ENCODE data around the gene SERPINA5.

The SERPINA5 gene

GRCh38 chr14:94569381-94570001 lies 11.7 kb upstream of the SERPINA5 start:
- DNase-seq (ENCODE audit: low spot score): no peak
- in situ Hi-C loops (cut with MboI; ENCODE audit: low sequenced_read_pairs, unreplicated experiment): no loop called here
- TF ChIP-seq CTCF (IDR thresholded peaks at IDR 0.05; ENCODE audit: borderline replicate concordance, control extremely low read depth, extremely low read depth, insufficient read depth, missing control alignments): no peak

DNA sequence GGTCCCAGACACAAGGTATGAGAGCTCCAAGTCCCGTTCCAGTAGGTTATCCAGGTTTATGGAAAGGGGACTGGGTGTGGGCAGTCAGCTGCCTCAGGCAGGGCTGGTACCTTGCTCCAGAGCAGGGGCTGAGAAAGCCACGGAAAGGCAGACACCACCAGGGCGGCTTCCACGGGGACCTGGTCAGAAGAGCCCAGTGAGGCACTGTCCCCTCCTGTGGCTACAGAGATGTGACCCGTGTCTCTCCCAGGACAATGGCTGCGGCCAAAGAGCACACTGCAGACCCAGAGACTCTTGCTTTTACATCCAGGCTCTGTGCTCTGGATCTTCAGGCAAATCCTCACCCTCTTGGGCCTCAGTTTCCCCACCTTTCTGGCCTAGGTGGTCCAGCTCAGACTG lies 11.2 kb upstream of the SERPINA5 start:
- in situ Hi-C loops (cut with MboI; ENCODE audit: low sequenced_read_pairs, unreplicated experiment): no loop called here

DNA sequence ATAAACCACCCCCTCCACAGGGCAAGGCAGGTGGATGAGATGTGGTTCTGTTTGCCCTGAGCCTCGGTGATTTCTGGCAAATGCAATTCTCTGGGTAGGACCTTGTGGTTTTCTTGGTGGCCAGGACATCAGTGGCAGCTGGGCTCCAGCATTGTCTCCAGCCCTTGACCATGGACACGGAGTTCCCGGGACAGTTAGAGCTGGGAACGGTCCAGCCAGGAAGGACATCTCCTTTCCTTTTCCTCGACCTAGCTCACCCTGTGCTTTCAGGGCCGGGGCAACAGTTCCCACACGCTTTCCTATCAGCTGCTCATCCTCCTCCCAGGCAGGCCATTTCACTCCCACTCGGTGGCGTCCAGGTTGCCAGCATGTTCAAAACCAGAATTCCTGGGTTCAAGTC lies 10.8 kb upstream of the SERPINA5 start:
- in situ Hi-C loops (cut with MboI; ENCODE audit: low sequenced_read_pairs, unreplicated experiment): no loop called here
- no peak for DNase-seq (ENCODE audit: low spot score)
- no peak for TF ChIP-seq CTCF (IDR thresholded peaks at IDR 0.05; ENCODE audit: borderline replicate concordance, control extremely low read depth, extremely low read depth, insufficient read depth, missing control alignments)

More for the DNA sequence above, 11.2 kb upstream of the SERPINA5 start:
- DNase-seq (ENCODE audit: low spot score): no peak
- TF ChIP-seq CTCF (IDR thresholded peaks at IDR 0.05; ENCODE audit: borderline replicate concordance, control extremely low read depth, extremely low read depth, insufficient read depth, missing control alignments): no peak

GRCh38 chr14:94571395-94571794 lies 9.8 kb upstream of the SERPINA5 start:
- in situ Hi-C loops (cut with MboI; ENCODE audit: low sequenced_read_pairs, unreplicated experiment): no loop called here
- DNase-seq (ENCODE audit: low spot score): no peak
- no peak for TF ChIP-seq CTCF (IDR thresholded peaks at IDR 0.05; ENCODE audit: borderline replicate concordance, control extremely low read depth, extremely low read depth, insufficient read depth, missing control alignments)

GRCh38 chr14:94571950-94572349 lies 9.3 kb upstream of the SERPINA5 start:
- DNase-seq (ENCODE audit: low spot score): no peak
- TF ChIP-seq CTCF (IDR thresholded peaks at IDR 0.05; ENCODE audit: borderline replicate concordance, control extremely low read depth, extremely low read depth, insufficient read depth, missing control alignments): no peak
- in situ Hi-C loops (cut with MboI; ENCODE audit: low sequenced_read_pairs, unreplicated experiment): no loop called here

DNA sequence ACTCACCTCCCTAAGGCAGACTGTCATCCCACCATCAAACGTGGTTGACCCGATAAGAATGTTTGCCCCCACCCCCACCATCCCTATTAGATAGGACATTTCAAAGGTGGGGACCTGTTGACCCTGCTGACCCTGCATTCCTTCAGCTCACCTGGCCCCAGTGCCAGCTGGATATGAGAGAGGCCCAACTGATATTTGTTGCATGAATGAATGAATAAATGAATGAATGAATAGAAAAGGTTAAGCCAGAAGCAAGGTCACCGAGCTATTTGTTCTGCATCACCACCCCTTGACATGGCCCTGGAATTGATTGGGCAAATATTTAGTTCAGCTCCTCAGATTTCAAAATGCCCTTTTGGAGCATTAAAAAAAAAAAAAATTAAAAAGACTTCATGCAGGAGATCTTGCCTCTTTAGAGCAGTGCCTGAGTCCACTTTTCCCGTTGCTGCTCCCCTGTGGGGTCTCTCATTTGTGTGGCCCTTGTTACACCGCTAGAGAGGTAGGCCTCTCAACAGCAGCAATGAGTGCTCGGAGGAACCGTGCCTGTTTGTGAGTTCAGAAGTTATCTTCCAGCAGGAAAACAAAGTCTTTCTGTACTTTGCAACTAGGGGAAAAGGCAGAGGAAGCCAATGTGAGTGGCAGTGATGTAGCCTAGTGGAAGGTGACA lies 8.5 kb upstream of the SERPINA5 start:
- in situ Hi-C loops (cut with MboI; ENCODE audit: low sequenced_read_pairs, unreplicated experiment): no loop called here
- TF ChIP-seq CTCF (IDR thresholded peaks at IDR 0.05; ENCODE audit: borderline replicate concordance, control extremely low read depth, extremely low read depth, insufficient read depth, missing control alignments): no peak
- no peak for DNase-seq (ENCODE audit: low spot score)
